C4-2B (cell line): Measurements from ENCODE around the gene PARVB.
"Not testable (repeated sequence)": the region's sequence is repeated elsewhere in the genome, so short reads cannot be mapped to it uniquely, and the experiment has no call there.

Experiments
- H3K27ac ChIP-seq: fragments of 450-650 bp; 2 replicates; pipeline ENCODE4 v1.5.1; 2017
- ZFX ChIP-seq: fragments of 450-650 bp; IDR thresholded peaks from 2 replicates; pipeline ENCODE4 v1.6.1; 2017
- TF ChIP-seq, protein P1 (sequence below): fragments of 450-650 bp; conservative IDR thresholded peaks from 2 replicates; pipeline ENCODE4 v1.5.1; 2017; ENCODE audit warnings: mild to moderate bottlenecking

Gene PARVB

DNA sequence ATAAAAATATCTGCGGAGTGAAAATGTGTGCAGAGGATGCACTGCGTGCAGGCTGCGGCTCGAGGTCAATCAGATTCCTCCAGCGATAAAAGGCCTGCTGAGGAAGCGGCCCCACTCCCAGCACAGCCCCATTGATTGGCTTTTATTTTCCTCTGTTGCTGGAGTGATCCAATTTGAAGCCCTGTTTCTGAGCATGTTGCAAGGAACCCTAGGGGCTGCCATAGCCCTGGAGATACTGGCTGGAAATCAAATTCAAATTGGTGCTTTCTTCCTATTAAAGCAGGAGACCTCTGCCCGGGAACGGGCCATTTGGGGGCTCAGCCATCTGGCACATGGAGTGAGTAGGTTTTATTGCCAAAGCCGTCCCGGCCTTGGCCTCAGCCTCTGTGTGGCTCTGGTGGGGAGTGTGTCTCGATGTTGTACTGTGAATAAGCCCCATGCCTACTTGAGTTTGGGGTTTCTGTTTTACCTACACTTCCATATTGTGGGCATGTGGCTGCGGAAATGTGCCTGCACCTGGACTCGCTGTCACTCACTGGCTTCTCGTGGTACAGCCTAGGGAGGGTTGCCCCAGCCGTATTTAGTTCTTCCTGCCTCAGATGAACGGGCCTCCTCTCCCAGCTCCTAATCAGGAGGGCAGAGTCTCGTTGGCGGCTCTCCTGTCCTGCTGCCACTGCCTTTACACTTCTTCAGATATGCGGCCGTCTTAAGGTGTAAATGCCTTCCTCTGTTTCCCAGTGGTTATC, 25.6 kb downstream of the PARVB start:
- H3K27ac ChIP-seq: no peak overlapping the region
- TF ChIP-seq, protein P1, sequence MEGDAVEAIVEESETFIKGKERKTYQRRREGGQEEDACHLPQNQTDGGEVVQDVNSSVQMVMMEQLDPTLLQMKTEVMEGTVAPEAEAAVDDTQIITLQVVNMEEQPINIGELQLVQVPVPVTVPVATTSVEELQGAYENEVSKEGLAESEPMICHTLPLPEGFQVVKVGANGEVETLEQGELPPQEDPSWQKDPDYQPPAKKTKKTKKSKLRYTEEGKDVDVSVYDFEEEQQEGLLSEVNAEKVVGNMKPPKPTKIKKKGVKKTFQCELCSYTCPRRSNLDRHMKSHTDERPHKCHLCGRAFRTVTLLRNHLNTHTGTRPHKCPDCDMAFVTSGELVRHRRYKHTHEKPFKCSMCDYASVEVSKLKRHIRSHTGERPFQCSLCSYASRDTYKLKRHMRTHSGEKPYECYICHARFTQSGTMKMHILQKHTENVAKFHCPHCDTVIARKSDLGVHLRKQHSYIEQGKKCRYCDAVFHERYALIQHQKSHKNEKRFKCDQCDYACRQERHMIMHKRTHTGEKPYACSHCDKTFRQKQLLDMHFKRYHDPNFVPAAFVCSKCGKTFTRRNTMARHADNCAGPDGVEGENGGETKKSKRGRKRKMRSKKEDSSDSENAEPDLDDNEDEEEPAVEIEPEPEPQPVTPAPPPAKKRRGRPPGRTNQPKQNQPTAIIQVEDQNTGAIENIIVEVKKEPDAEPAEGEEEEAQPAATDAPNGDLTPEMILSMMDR: no peak
- TF ChIP-seq ZFX: no peak

DNA sequence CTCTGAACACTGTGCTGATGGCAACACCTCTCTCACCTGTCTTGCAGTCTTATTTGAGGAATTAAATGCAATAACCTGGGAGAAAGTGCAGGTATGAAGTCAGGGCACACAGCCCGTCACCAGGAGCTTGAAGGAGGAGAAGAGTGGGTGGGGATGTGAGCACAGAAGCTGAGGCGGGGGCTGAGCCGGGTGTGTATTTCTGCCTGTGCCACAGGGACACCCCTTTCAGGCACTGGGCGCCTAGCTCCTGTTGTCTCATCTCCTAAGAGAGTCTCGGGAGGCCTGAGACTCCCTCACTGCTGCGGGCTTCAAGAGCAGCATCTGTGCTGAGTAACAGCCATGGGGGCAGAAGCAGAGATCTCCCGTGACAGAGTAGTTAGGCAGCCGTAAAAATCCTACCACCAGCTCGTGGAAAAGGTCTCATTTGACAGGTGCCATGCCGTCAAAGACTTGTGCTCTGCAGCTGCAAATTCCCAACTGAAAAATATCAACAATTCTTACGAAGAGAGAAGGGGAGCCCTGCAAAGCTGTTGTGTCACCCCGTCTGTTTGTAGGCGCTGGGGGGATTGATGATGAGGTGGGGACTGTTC, 26.8 kb downstream of the PARVB start:
- no peak for TF ChIP-seq ZFX
- TF ChIP-seq, protein P1: no peak
- no peak overlapping the region for H3K27ac ChIP-seq

DNA sequence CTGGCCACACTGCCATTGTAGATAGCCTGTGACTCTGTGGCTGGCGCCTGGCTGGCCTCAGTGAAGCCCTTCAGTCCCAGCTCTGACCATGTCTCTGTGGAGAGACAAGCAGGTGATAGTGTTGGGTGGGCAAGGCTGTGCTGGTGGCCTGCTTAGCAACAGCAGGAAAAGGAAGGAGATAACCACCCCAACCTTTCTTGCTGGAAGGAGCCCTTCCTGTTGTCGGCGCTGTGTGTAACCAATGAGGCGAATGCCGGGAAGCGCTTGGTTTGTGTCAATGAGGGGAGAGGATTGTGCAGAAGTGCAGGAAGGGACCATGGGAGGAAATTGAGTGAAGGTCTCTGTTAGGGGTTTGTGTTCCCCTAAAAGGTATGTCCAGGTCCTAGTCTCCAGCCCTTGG, 27.3 kb downstream of the PARVB start:
- TF ChIP-seq ZFX: no peak
- TF ChIP-seq, protein P1: no peak
- no peak overlapping the region for H3K27ac ChIP-seq

DNA sequence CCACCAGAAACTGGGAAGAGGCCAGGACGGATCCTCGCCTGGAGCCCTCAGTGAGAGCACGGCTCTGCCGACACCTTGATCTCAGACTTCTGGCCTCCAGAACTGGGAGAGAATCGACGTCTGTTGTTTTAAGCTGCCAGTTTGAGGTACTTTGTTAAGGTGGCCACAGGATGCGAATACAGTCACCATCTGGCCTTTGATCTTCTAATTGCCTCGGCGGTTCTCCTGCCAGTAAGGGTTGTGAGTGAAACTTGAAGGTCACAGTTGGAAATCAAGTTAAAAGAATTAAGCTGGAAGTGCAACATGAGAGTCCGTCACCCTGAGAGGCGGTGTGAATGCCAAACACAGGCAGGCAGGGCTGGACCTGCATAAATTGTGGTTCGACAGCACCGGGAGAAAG, 27.9 kb downstream of the PARVB start:
- TF ChIP-seq, protein P1: no peak
- TF ChIP-seq ZFX: no peak
- H3K27ac ChIP-seq: no peak overlapping the region

DNA sequence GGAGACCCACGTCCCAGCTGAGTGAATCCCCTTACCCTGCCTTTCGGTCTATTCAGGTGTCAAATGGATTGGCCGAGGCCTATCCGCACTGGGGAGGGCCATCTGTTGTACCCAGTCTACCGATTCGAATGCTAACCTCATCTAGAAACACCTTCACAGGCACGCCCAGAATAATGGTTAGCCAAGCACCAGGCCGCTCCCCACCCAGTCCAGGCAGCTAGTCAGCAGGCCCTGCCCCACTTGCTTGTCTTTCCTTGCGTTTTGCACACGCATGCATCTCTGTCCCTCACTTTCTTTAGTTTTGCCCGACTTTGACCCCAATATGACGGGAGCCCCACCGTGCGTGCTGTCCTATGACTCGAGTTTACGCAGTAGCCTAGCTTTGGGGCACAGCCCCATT, 31.7 kb downstream of the PARVB start:
- no peak overlapping the region for H3K27ac ChIP-seq
- TF ChIP-seq ZFX: no peak
- TF ChIP-seq, protein P1: no peak

DNA sequence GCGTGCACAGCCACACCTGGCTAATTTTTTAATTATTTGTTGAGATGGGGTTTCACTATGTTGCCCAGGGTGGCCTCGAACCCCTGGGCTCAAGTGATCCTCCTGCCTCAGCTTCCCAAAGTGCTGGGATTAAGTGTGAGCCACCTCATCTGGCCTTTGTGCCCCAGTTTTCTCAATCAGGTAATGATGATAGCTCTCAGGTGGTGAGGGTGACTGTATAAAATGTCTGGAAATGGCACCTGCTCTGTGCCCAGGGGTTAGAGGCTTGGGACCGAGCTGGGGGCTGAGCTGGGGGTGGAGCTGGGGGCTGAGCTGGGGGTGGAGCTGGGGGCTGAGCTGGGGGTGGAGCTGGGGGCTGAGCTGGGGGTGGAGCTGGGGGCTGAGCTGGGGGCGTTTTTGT, 32.5 kb downstream of the PARVB start:
- not testable (repeated sequence) for H3K27ac ChIP-seq

DNA sequence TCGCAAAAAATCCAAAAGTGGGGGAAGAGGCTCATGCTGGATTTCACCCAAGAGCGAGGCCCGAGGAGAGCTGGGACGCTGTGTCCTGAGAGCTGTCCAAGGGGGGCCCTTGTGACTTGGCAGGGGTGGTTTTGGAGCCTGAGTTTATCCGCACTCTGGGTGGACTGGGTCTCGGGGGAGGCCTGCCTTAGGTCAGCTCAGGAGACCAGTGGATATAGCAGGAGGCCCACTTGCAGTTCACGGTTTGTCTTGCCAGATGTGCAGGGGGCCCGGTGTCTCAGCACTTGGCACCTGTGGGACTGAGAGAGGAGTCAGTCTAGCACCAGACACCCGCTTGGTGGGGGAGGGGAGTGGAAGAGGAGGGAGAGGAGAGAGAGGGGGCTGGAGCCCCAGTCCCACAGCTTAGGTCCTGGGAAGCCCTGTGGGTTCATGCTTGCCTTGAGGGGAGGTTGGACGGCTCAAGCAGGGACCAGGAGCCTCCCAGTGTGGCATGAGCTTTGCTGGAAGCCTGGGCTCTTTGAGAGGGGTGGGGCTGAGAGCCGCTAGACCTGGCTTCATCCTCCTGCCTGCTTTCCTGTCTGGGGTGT, 33.4 kb downstream of the PARVB start:
- no peak overlapping the region for H3K27ac ChIP-seq

More for the DNA sequence above, 33.4 kb downstream of the PARVB start:
- TF ChIP-seq ZFX: no peak
- TF ChIP-seq, protein P1: no peak
